Germinal center (tissue), 1 donor: ENCODE data around the gene SUPT16H.
A peak's percentile ranks its signal among the peaks of the same experiment; 100 is the strongest.

Source experiments
- DNase-seq: peaks from one replicate; pipeline ENCODE4 v3.0.0; 2012; ENCODE audit warnings: mixed read lengths, low spot score

Gene SUPT16H

GRCh38 chr14:21302013-21302835, 81.6 kb downstream of the SUPT16H start:
- peak; percentile 18 for DNase-seq
